Stimulated activated CD4-positive, alpha-beta T cell treated with anti-CD3 and anti-CD28 coated beads, TNF-alpha, amount 100 ng/mL, for 1 hour (primary cell): ENCODE data around the gene CAVIN2.
"Not testable (repeated sequence)": the region's sequence is repeated elsewhere in the genome, so short reads cannot be mapped to it uniquely, and the experiment has no call there.

Experiments used
- DNase-seq, 3 donors: peaks; one replicate each; pipeline ENCODE4 v3.0.0-alpha.2; 2020; ENCODE audit warnings: low read depth in 3 of 3, low spot score in 1 of 3

The CAVIN2 gene

DNA sequence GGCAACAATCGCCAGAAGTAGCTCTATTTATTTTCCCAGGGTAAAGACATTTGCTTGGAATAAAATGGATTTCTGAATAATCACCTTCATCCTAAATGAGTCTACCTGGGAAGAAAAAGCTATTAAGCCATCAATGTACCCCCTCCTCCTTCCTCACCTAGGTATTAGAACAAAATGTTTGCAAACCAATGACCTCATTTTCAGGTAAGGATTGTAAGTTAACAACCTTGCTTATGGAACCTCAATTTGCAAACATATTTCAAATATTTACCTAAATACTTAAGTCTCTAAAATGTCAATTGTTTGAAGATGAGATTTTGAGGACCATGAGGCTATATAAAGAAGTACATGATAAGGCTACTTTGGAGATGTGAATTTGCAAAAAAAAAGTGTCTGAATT, 43.9 kb downstream of the CAVIN2 start:
- DNase-seq, result no peak

- no peak for DNase-seq
These were observed 44.7 kb downstream of the CAVIN2 start for GRCh38 chr2:191802180-191802579.

- DNase-seq, result no peak
These were observed 46.0 kb downstream of the CAVIN2 start for GRCh38 chr2:191800874-191801273.

- DNase-seq, result no peak
These were observed 47.4 kb downstream of the CAVIN2 start for GRCh38 chr2:191799526-191799925.

GRCh38 chr2:191797942-191798876, 48.7 kb downstream of the CAVIN2 start:
- no peak for DNase-seq

- no peak for DNase-seq
These were observed 49.4 kb downstream of the CAVIN2 start for GRCh38 chr2:191797500-191797899.

DNA sequence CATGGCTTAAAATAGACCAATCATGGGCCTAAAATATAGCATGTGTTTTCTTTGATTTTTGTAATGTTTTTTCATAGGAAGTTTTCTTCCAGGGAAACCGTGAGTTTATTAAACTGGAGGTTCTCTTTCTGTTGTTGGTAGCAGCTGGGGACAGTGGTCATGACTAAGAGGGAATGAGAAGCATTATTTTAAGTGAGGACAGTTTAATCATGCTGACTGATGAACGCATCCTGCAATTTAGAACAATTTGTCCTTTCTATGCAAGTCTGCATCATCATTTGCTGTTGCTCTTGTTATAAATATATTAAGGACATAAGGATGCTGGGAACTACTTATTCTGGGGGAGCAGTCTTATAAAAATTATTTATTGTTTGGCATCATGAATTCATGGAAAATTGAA, 51.2 kb downstream of the CAVIN2 start:
- DNase-seq, result no peak

- DNase-seq, result no peak
These were observed 54.8 kb downstream of the CAVIN2 start for GRCh38 chr2:191791953-191792560.

- no peak for DNase-seq
These were observed 56.2 kb downstream of the CAVIN2 start for GRCh38 chr2:191790737-191791136.

DNA sequence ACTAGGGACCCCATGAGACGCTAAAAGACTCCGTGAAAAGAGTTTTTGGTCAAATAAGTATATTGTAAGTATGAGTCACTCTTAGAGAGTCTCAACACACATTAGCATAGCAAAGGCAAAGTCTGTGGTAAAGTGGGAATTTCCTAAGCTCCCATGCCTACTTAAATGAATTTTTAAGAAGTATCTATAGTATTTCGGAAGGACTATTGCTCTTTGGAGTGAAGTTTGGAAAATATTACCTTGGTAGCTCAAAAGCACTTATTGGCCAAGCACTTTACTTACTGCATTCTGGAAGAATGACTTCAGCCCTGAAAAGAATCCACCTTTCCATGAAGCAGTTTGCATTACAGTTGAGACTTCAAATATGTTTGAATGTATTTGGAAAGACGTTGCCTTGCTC, 57.1 kb downstream of the CAVIN2 start:
- no peak for DNase-seq

GRCh38 chr2:191786694-191787093, 60.2 kb downstream of the CAVIN2 start:
- DNase-seq, result no peak

GRCh38 chr2:191785651-191786050, 61.2 kb downstream of the CAVIN2 start:
- not testable (repeated sequence) for DNase-seq
